GM21723 (cell line): ENCODE measurements around the gene ZPLD1.

Experiments used
- ATAC-seq: cut with Tn5 transposase; IDR thresholded peaks from one replicate; pipeline ENCODE4 v1.9.1; 2021; ENCODE audit warnings: mild to moderate bottlenecking, moderate library complexity; ENCODE audit not compliant: unreplicated experiment

Gene ZPLD1

GRCh38 chr3:102464261-102464660, 29.4 kb downstream of the ZPLD1 start:
- no peak for ATAC-seq

- ATAC-seq: no peak
Measured at GRCh38 chr3:102466001-102466400, 31.2 kb downstream of the ZPLD1 start.

DNA sequence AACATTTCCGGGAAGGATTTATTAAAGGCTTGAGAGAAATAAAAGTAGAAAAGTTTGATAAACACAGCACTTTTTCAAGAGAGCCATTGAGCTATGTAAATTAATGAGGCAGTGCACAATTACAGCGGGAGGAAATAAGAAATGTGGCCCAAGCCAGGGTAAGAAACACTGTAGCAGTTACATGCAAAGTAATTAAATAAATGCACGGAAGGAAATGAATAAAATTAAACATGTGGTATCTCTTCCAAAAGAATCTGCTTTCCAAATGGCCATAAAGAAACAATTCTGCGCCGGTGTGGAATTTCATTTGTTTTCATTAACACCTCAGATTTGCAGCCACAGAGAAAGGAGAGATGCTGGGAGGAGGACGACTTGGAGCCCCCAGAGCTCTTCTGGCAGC, 35.3 kb downstream of the ZPLD1 start:
- ATAC-seq: no peak

- ATAC-seq: no peak
Measured at GRCh38 chr3:102471001-102471400, 36.2 kb downstream of the ZPLD1 start.

GRCh38 chr3:102471491-102471890, 36.7 kb downstream of the ZPLD1 start:
- ATAC-seq: no peak

DNA sequence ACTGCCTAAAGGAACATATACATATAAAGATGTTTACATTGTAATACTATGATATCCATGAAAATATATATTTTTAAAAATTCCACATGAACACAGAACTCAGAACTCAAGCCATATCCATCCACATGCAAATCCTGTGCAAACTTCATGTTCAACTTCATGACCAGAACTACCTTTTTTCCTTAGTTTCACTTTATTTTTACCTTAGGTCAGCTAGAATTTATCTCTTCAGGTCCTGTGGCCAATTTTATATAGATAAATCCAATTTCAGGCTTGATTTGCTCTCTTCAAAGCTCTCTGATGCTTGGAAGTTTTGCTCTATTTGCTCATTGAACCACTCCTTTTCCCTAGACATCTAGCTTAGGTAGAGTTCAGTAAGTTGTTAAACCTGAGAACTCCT, 38.8 kb downstream of the ZPLD1 start:
- ATAC-seq: no peak

DNA sequence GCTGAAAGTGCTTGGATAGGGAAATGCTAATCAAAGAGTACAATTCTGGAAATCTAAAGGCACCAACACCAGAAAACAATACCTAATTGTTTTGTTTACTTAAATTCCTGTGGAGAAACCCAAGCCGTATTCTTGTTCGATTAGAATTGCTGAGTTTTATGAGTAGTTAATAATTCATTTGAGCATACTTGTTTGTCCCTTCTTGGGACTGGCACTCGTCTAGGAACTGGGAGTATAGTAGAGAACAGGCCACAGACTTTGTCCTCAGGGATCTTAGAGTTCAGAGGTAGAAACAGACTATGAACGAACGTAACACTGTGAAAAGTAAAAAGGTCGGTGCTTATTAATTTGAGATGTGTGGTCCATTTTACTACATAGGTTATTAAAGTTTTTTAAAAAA, 39.4 kb downstream of the ZPLD1 start:
- ATAC-seq: no peak

DNA sequence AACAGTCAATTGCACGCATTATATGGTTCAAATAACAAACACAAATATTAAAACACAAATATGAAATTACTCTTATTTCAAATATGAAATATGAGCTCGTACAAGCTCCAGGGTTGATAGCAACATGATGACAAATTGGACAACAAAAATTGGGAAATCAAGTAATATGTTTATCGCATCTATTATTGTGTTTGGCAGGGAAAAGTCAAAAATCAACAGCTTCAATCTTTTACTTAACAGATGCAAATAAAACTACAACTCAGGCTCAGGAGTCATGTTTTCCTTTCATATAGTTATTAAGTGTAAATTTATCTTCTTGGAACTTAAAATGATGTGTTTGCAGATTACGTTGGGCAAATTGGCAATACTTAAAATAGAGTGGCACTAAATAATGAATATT, 41.4 kb downstream of the ZPLD1 start:
- ATAC-seq: no peak

DNA sequence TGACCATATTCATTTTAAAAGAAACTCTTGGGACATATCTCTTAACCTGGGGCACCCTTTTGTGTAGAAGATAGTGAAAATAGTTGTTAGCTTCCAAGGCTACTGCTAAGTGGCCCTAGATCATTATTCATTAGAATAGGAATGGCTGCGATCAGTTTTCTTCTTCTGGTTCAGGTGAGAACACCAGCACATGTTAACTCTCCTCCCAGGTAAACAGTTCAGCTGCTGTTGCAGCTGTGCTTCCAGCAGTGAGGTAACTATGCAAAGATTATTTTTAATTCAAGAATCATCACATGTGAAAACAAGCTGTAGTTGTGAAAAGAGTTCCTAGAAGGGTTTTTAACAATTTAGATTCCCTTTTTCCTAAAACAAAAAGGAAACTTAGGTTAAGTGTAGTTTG, 43.3 kb downstream of the ZPLD1 start:
- no peak for ATAC-seq

GRCh38 chr3:102480139-102480538, 45.3 kb downstream of the ZPLD1 start:
- no peak for ATAC-seq

- no peak for ATAC-seq
Measured at GRCh38 chr3:102481050-102481449, 46.2 kb downstream of the ZPLD1 start.

- no peak for ATAC-seq
Measured at GRCh38 chr3:102483556-102483955, 48.7 kb downstream of the ZPLD1 start.

DNA sequence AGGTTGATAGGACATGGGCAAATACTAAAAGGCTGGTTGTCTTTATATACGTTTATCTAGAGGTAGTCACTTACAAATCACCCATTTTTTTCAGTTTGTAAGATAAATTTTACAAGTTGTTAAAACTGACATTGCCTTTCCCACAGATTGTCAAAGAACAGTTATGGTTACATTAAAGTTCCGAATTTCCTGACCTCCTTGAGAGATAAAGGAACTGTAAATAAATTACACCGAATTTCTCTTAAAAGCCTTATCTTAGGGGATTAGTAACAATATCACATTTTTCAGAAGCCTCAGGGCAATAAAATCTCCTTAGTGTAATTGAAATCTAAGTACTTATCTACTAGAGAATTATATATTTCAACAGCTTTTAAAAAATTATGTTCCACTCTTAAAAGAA, 49.5 kb downstream of the ZPLD1 start:
- no peak for ATAC-seq

GRCh38 chr3:102485701-102486100, 50.9 kb downstream of the ZPLD1 start:
- no peak for ATAC-seq

GRCh38 chr3:102488331-102488730, 53.5 kb downstream of the ZPLD1 start:
- no peak for ATAC-seq

DNA sequence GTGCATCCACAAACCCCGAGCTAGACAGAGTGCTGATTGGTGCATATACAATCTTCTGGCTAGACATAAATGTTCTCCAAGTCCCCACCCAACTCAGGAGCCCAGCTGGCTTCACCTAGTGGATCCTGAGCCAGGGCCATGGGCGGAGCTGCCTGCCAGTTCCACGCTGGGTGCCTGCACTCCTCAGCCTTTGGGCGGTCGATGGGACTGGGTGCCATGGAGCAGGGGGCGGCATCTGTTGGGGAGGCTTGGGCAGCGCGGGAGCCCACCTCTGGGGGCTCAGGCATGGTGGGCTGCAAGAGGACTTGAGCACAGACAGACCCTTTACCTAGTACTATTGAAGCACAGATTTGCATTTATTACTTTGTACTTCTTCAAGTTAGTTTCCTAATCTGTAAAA, 57.5 kb downstream of the ZPLD1 start:
- no peak for ATAC-seq

DNA sequence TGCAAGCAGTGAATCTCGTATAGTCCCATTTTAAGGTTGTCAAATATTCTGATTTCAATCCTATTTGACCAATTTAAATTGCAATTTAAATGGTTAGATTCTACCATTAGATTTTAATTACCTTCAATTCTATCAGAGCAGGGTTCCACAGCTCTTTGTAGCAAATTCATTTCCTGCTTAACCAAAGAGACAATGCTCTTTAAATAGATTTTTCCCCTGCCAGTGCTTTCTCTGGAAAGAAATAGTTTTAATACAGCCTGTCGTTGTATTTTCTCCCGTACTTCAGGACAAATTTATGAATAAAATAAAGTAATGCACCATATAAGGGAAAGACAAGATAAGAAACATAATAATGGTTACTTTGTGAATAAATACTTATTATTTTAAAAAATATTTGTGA, 62.8 kb downstream of the ZPLD1 start:
- no peak for ATAC-seq

DNA sequence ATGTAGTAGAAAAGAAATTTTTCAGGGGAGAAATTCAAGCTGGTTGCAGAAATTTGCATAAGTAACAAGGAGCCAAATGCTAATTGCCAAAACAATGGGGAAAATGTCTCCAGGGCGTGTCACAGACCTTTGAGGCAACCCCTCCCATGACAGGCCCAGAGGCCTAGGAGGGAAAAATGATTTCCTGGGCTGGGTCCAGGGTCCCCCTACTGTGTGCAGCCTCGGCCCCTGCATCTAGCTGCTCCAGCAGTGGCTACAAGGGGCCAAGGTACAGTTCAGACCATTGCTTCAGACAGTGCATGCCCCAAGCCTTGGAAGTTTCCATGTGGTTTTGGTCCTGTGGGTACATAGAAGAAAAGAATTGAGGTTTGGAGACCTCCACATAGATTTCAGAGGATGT, 70.7 kb downstream of the ZPLD1 start:
- ATAC-seq: no peak

GRCh38 chr3:102510663-102511062, 75.8 kb downstream of the ZPLD1 start:
- no peak for ATAC-seq

- no peak for ATAC-seq
Measured at GRCh38 chr3:102511168-102511567, 76.4 kb downstream of the ZPLD1 start.

DNA sequence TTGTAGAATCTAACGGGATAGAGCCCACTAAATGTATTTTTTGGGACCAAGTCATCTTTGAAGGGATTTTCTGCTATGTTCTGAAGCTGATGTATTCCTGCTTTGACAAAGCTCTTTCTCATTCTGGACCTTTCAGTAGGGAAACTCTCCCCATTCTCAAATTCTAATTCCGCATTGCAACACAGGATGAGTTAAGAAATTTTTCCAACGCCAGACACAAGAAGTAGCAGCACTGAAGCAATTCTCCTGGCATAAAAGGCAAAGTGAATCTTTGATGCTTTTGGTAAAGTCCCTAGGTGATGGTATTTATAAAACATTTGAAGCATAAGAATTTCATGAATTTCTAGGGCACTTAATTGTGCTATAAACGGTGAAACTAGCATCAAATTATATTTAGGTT, 76.8 kb downstream of the ZPLD1 start:
- no peak for ATAC-seq

DNA sequence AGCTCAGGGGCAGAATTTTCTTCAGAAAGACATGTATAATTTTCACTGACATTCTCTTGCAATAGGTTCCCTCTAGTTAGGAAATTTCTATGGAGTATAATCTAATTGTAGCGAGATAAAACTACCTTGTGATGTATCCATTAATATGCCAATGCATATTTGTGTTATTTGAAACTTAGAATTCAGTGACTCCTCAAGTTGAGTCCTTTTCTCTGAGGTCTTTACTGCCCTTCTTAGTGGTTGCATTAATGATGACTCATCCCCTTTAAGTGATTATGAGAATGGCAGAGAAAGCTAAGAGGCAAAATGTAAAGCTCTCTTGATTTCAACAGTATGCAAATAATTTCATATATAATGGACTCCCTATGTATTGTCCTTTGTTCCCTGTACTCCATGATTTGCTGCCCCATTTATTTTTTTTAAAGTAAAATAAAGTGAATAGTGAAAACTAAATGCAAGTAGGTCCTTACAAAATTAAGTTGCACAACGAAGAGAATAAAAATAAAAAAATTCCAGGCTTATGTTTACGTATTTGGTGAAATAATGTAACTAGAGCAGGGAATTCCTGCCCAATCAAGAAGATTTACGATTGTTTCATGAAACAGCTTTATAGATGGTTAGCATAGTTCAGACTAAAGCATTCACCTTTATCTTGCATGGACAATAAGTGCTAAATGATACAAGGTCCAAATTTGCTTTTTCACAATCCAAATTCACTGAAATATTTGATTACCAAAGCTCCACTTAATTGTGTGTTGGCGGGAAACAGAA, 78.1 kb downstream of the ZPLD1 start:
- no peak for ATAC-seq

GRCh38 chr3:102514241-102514640, 79.4 kb downstream of the ZPLD1 start:
- ATAC-seq: no peak
